ENCODE data around the gene COPZ2.
A peak's percentile ranks its signal among the peaks of the same experiment; 100 is the strongest.
"Not testable (repeated sequence)": the region's sequence is repeated elsewhere in the genome, so short reads cannot be mapped to it uniquely, and the experiment has no call there.

Gene COPZ2

GRCh38 chr17:48034734-48035133 is 2.9 kb downstream of the COPZ2 start:
- peaks cover 40% of the 10 kb centered on the region for H3K27me3 ChIP-seq (ENCODE audit: control insufficient read depth, insufficient read depth, low read length, poor library complexity, severe bottlenecking)
- not testable (repeated sequence) for H3K9me3 ChIP-seq (ENCODE audit: control insufficient read depth, low read length); H3K4me1 ChIP-seq (ENCODE audit: control insufficient read depth, insufficient read depth, low read length); H3K36me3 ChIP-seq (ENCODE audit: control insufficient read depth, insufficient read depth, low read length); H3K27ac ChIP-seq (ENCODE audit: insufficient read depth, low read depth, low read length, poor library complexity, severe bottlenecking); H3K4me3 ChIP-seq (ENCODE audit: insufficient read depth, low read depth, low read length)
- WGBS, 2 experiments: 85 to 87% methylated on average over 11 to 12 of the region's 12 CpGs

- no peak overlapping the region for H3K27ac ChIP-seq (ENCODE audit: insufficient read depth, low read depth, low read length, poor library complexity, severe bottlenecking)
- peaks cover 16% of the 10 kb centered on the region for H3K27me3 ChIP-seq (ENCODE audit: control insufficient read depth, insufficient read depth, low read length, poor library complexity, severe bottlenecking)
- H3K4me1 ChIP-seq (ENCODE audit: control insufficient read depth, insufficient read depth, low read length): peaks cover under 1% of the 10 kb centered on the region
- WGBS, 2 experiments: 86% methylated on average over 6 of the region's 6 CpGs
- no peaks in the 10 kb centered on the region for H3K36me3 ChIP-seq (ENCODE audit: control insufficient read depth, insufficient read depth, low read length)
- no peak overlapping the region for H3K4me3 ChIP-seq (ENCODE audit: insufficient read depth, low read depth, low read length)
- peaks cover 2% of the 10 kb centered on the region for H3K9me3 ChIP-seq (ENCODE audit: control insufficient read depth, low read length)
These were observed 5.6 kb downstream of the COPZ2 start for GRCh38 chr17:48031966-48032365.

- no peak overlapping the region for H3K27ac ChIP-seq (ENCODE audit: insufficient read depth, low read depth, low read length, poor library complexity, severe bottlenecking)
- peaks cover 13% of the 10 kb centered on the region for H3K4me1 ChIP-seq (ENCODE audit: control insufficient read depth, insufficient read depth, low read length)
- no peaks in the 10 kb centered on the region for H3K36me3 ChIP-seq (ENCODE audit: control insufficient read depth, insufficient read depth, low read length)
- WGBS, 2 experiments: 86 to 89% methylated on average over 5 of the region's 5 CpGs
- peaks cover 12% of the 10 kb centered on the region for H3K27me3 ChIP-seq (ENCODE audit: control insufficient read depth, insufficient read depth, low read length, poor library complexity, severe bottlenecking)
- H3K9me3 ChIP-seq (ENCODE audit: control insufficient read depth, low read length): peaks cover 2% of the 10 kb centered on the region
- no peak overlapping the region for H3K4me3 ChIP-seq (ENCODE audit: insufficient read depth, low read depth, low read length)
These were observed 7.1 kb downstream of the COPZ2 start for GRCh38 chr17:48030531-48030930.

- Histone ChIP-seq H3K27me3 (ENCODE audit: control insufficient read depth, insufficient read depth, low read length, poor library complexity, severe bottlenecking) (peaks cover 25% of the 10 kb centered on the region), H3K27ac (ENCODE audit: insufficient read depth, low read depth, low read length, poor library complexity, severe bottlenecking) (no peak overlapping the region), H3K36me3 (ENCODE audit: control insufficient read depth, insufficient read depth, low read length) (no peaks in the 10 kb centered on the region), H3K4me3 (ENCODE audit: insufficient read depth, low read depth, low read length) (no peak overlapping the region), H3K4me1 (ENCODE audit: control insufficient read depth, insufficient read depth, low read length) (peaks cover 24% of the 10 kb centered on the region), H3K9me3 (ENCODE audit: control insufficient read depth, low read length) (no peaks in the 10 kb centered on the region)
- 100% methylated on average over 1 of the region's 1 CpG for WGBS, 2 experiments
These were observed 8.9 kb downstream of the COPZ2 start for GRCh38 chr17:48028736-48029135.

GRCh38 chr17:48027322-48027981 is 10.1 kb downstream of the COPZ2 start:
- H3K27ac ChIP-seq (ENCODE audit: insufficient read depth, low read depth, low read length, poor library complexity, severe bottlenecking): no peak overlapping the region
- H3K9me3 ChIP-seq (ENCODE audit: control insufficient read depth, low read length): no peaks in the 10 kb centered on the region
- no peaks in the 10 kb centered on the region for H3K36me3 ChIP-seq (ENCODE audit: control insufficient read depth, insufficient read depth, low read length)
- H3K27me3 ChIP-seq (ENCODE audit: control insufficient read depth, insufficient read depth, low read length, poor library complexity, severe bottlenecking): peaks cover 25% of the 10 kb centered on the region
- no peak overlapping the region for H3K4me3 ChIP-seq (ENCODE audit: insufficient read depth, low read depth, low read length)
- peaks cover 27% of the 10 kb centered on the region for H3K4me1 ChIP-seq (ENCODE audit: control insufficient read depth, insufficient read depth, low read length)
- WGBS, 2 experiments: 91 to 92% methylated on average over 12 of the region's 12 CpGs

- Histone ChIP-seq H3K27ac (ENCODE audit: insufficient read depth, low read depth, low read length, poor library complexity, severe bottlenecking) (no peak overlapping the region), H3K36me3 (ENCODE audit: control insufficient read depth, insufficient read depth, low read length) (no peaks in the 10 kb centered on the region), H3K27me3 (ENCODE audit: control insufficient read depth, insufficient read depth, low read length, poor library complexity, severe bottlenecking) (peaks cover 20% of the 10 kb centered on the region), H3K9me3 (ENCODE audit: control insufficient read depth, low read length) (no peaks in the 10 kb centered on the region), H3K4me1 (ENCODE audit: control insufficient read depth, insufficient read depth, low read length) (peaks cover 27% of the 10 kb centered on the region), H3K4me3 (ENCODE audit: insufficient read depth, low read depth, low read length) (no peak overlapping the region)
- WGBS, 2 experiments: 22 to 25% methylated on average over 18 of the region's 18 CpGs
These were observed 10.9 kb downstream of the COPZ2 start for GRCh38 chr17:48026502-48027321.

- WGBS, 2 experiments: 57% methylated on average over 8 of the region's 8 CpGs
- H3K4me3 ChIP-seq (ENCODE audit: insufficient read depth, low read depth, low read length): no peak overlapping the region
These were observed 11.6 kb downstream of the COPZ2 start for GRCh38 chr17:48025904-48026501.

GRCh38 chr17:48025040-48025903 is 12.3 kb downstream of the COPZ2 start:
- Histone ChIP-seq H3K4me3 (ENCODE audit: insufficient read depth, low read depth, low read length) (peak overlapping the region; percentile 44), H3K9me3 (ENCODE audit: control insufficient read depth, low read length) (no peaks in the 10 kb centered on the region), H3K4me1 (ENCODE audit: control insufficient read depth, insufficient read depth, low read length) (peaks cover 27% of the 10 kb centered on the region), H3K36me3 (ENCODE audit: control insufficient read depth, insufficient read depth, low read length) (no peaks in the 10 kb centered on the region), H3K27ac (ENCODE audit: insufficient read depth, low read depth, low read length, poor library complexity, severe bottlenecking) (peak overlapping the region; percentile 4), H3K27me3 (ENCODE audit: control insufficient read depth, insufficient read depth, low read length, poor library complexity, severe bottlenecking) (peaks cover 20% of the 10 kb centered on the region)
- 2% methylated on average over 56 of the region's 56 CpGs for WGBS, 2 experiments

More at GRCh38 chr17:48025904-48026501, 11.6 kb downstream of the COPZ2 start:
- peaks cover 27% of the 10 kb centered on the region for H3K4me1 ChIP-seq (ENCODE audit: control insufficient read depth, insufficient read depth, low read length)
- H3K36me3 ChIP-seq (ENCODE audit: control insufficient read depth, insufficient read depth, low read length): no peaks in the 10 kb centered on the region
- H3K27ac ChIP-seq (ENCODE audit: insufficient read depth, low read depth, low read length, poor library complexity, severe bottlenecking): no peak overlapping the region
- peaks cover 20% of the 10 kb centered on the region for H3K27me3 ChIP-seq (ENCODE audit: control insufficient read depth, insufficient read depth, low read length, poor library complexity, severe bottlenecking)
- H3K9me3 ChIP-seq (ENCODE audit: control insufficient read depth, low read length): no peaks in the 10 kb centered on the region

- no peaks in the 10 kb centered on the region for H3K9me3 ChIP-seq (ENCODE audit: control insufficient read depth, low read length)
- H3K4me1 ChIP-seq (ENCODE audit: control insufficient read depth, insufficient read depth, low read length): peaks cover 27% of the 10 kb centered on the region
- peak overlapping the region; percentile 60 for H3K27ac ChIP-seq (ENCODE audit: insufficient read depth, low read depth, low read length, poor library complexity, severe bottlenecking)
- H3K36me3 ChIP-seq (ENCODE audit: control insufficient read depth, insufficient read depth, low read length): no peaks in the 10 kb centered on the region
- peaks cover 20% of the 10 kb centered on the region for H3K27me3 ChIP-seq (ENCODE audit: control insufficient read depth, insufficient read depth, low read length, poor library complexity, severe bottlenecking)
- peak overlapping the region; percentile 44 for H3K4me3 ChIP-seq (ENCODE audit: insufficient read depth, low read depth, low read length)
- WGBS, 2 experiments: 2% methylated on average over 53 to 54 of the region's 54 CpGs
These were observed 13.2 kb downstream of the COPZ2 start for GRCh38 chr17:48024149-48025039.

All from ectodermal cell (in vitro differentiated cells).